ENCODE results near the gene MSH5.

DNA sequence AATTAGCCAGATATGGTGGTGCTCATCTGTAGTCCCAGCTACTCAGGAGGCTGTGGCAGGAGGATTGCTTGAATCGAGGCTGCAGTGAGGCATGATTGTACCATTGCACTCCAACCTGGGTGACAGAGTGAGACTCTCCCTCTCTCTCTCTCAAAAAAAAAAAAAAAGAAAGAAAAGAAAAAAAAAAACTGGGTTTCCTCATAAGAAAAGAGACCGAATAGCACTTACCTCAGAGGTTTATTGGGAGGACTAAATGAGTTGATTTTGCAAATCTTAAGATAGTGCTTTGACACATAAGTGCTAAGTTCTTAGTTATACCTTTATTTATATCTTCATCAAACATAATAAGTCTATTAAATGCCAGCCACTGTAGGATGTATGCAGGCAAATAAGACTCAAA lies 31.1 kb downstream of the MSH5 start:
- TF ChIP-seq, protein P1, sequence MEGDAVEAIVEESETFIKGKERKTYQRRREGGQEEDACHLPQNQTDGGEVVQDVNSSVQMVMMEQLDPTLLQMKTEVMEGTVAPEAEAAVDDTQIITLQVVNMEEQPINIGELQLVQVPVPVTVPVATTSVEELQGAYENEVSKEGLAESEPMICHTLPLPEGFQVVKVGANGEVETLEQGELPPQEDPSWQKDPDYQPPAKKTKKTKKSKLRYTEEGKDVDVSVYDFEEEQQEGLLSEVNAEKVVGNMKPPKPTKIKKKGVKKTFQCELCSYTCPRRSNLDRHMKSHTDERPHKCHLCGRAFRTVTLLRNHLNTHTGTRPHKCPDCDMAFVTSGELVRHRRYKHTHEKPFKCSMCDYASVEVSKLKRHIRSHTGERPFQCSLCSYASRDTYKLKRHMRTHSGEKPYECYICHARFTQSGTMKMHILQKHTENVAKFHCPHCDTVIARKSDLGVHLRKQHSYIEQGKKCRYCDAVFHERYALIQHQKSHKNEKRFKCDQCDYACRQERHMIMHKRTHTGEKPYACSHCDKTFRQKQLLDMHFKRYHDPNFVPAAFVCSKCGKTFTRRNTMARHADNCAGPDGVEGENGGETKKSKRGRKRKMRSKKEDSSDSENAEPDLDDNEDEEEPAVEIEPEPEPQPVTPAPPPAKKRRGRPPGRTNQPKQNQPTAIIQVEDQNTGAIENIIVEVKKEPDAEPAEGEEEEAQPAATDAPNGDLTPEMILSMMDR (IDR thresholded peaks at IDR 0.05; ENCODE audit: poor library complexity, severe bottlenecking), result no peak
- TF ChIP-seq, protein P2, sequence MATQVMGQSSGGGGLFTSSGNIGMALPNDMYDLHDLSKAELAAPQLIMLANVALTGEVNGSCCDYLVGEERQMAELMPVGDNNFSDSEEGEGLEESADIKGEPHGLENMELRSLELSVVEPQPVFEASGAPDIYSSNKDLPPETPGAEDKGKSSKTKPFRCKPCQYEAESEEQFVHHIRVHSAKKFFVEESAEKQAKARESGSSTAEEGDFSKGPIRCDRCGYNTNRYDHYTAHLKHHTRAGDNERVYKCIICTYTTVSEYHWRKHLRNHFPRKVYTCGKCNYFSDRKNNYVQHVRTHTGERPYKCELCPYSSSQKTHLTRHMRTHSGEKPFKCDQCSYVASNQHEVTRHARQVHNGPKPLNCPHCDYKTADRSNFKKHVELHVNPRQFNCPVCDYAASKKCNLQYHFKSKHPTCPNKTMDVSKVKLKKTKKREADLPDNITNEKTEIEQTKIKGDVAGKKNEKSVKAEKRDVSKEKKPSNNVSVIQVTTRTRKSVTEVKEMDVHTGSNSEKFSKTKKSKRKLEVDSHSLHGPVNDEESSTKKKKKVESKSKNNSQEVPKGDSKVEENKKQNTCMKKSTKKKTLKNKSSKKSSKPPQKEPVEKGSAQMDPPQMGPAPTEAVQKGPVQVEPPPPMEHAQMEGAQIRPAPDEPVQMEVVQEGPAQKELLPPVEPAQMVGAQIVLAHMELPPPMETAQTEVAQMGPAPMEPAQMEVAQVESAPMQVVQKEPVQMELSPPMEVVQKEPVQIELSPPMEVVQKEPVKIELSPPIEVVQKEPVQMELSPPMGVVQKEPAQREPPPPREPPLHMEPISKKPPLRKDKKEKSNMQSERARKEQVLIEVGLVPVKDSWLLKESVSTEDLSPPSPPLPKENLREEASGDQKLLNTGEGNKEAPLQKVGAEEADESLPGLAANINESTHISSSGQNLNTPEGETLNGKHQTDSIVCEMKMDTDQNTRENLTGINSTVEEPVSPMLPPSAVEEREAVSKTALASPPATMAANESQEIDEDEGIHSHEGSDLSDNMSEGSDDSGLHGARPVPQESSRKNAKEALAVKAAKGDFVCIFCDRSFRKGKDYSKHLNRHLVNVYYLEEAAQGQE (IDR thresholded peaks at IDR 0.05; ENCODE audit: borderline replicate concordance), result no peak
- no peak for TF ChIP-seq EZH2 (IDR thresholded peaks at IDR 0.05; ENCODE audit: borderline replicate concordance, insufficient read depth, low read length, poor library complexity, severe bottlenecking)
- no peak for TF ChIP-seq TAF1 (IDR thresholded peaks at IDR 0.05; ENCODE audit: low read depth)
- TF ChIP-seq POLR2AphosphoS5 (IDR thresholded peaks at IDR 0.05), result no peak
- TF ChIP-seq SMC3 (conservative IDR thresholded peaks at IDR 0.05; ENCODE audit: poor library complexity), result no peak

All from neural cell (in vitro differentiated cells).